Small intestine (tissue), 7 donors: ENCODE measurements around the gene ISG20L2. TPM values are rescaled to one million over a fixed set of nuclear protein-coding genes. Genes with fewer than 3 reads are reported as not detected.

Experiments used
- DNase-seq, 2 donors: peaks; one replicate each; pipeline versions ENCODE4 v3.0.0 to v3.0.0-alpha.2; 2013
- FAIRE-seq: peaks from 2 replicates; lab custom pipeline; 2012; peaks lifted over from hg19 to GRCh38; lab: Jason Lieb, UNC
- H3K27ac ChIP-seq, 3 donors: one replicate each; pipeline ENCODE4 v1.5.1; 2013; ENCODE audit warnings: low read length in 2 of 3, mild to moderate bottlenecking in 2 of 3, control low read depth in 1 of 3, inconsistent platforms in 1 of 3, low read depth in 1 of 3, moderate library complexity in 1 of 3
- H3K27me3 ChIP-seq, 3 donors: one replicate each; pipeline ENCODE4 v1.6.1; 2013; ENCODE audit warnings: low read length in 3 of 3, inconsistent platforms in 1 of 3; ENCODE audit not compliant: control insufficient read depth in 3 of 3, insufficient read depth in 3 of 3
- H3K36me3 ChIP-seq, 3 donors: one replicate each; pipeline ENCODE4 v1.6.1; 2013; ENCODE audit warnings: low read length in 3 of 3, inconsistent platforms in 1 of 3, low read depth in 1 of 3, mild to moderate bottlenecking in 1 of 3, moderate library complexity in 1 of 3; ENCODE audit not compliant: control insufficient read depth in 3 of 3, insufficient read depth in 2 of 3
- H3K4me1 ChIP-seq, 3 donors: one replicate each; pipeline ENCODE4 v1.6.1; 2013; ENCODE audit warnings: low read length in 2 of 3, inconsistent platforms in 1 of 3, low read depth in 1 of 3, mild to moderate bottlenecking in 1 of 3, moderate library complexity in 1 of 3; ENCODE audit not compliant: control insufficient read depth in 3 of 3, insufficient read depth in 2 of 3
- H3K4me3 ChIP-seq, 3 donors: one replicate each; pipeline ENCODE4 v1.5.1; 2013; ENCODE audit warnings: low read length in 3 of 3, control low read depth in 1 of 3, inconsistent platforms in 1 of 3, low read depth in 1 of 3, mild to moderate bottlenecking in 1 of 3, moderate library complexity in 1 of 3
- H3K9me3 ChIP-seq, 2 donors: one replicate each; pipeline ENCODE4 v1.6.1; 2013; ENCODE audit warnings: low read depth in 1 of 2, low read length in 1 of 2; ENCODE audit not compliant: control insufficient read depth in 2 of 2, insufficient read depth in 1 of 2
- WGBS, 3 donors: extraction: QIAGEN DNeasy Blood & Tissue Kit; methylation state at CpG; one replicate each; pipeline ENCODE4 v1.1.7; 2013; 5-methylcytosine and 5-hydroxymethylcytosine counted together
- polyA plus RNA-seq, 4 donors: library from polyadenylated mRNA; stranded (reverse) in 3 of 4; unstranded in 1 of 4; fragments of 200-250 nt in 3 of 4; fragments of 120-200 nt in 1 of 4; gene quantifications; one replicate each; pipeline versions ENCODE4 v1.2.1 to v1.2.3, GENCODE V29; 2013
- donor health status: healthy with polysubstance abuse.
- donor health status: control.
- donor health status: control.
- donor health status: Bipolar disorder and iron deficiency.
- donor health status: healthy.

The ISG20L2 gene
- polyA plus RNA-seq, 4 donors: 12.5 to 34.5 (median 14.9) TPM

- peaks cover 0 to 14% (median 0%) of the 10 kb centered on the region in 3 donors for H3K27me3 ChIP-seq
- FAIRE-seq (no peak), DNase-seq (peak in 1 of 2 donors; percentile 47)
- 21 to 48% (median 29%) methylated on average over 10 to 11 of the region's 11 CpGs for WGBS, 3 donors
- peaks cover 0 to 7% (median 0%) of the 10 kb centered on the region in 3 donors for H3K36me3 ChIP-seq
- peak overlapping the region in 1 of 3 donors; percentile 12 for H3K27ac ChIP-seq
- H3K9me3 ChIP-seq: no peaks in the 10 kb centered on the region
- peaks cover 5 to 34% (median 8%) of the 10 kb centered on the region in 3 donors for H3K4me1 ChIP-seq
- H3K4me3 ChIP-seq: no peak overlapping the region
These were observed 18.6 kb downstream of the ISG20L2 start for GRCh38 chr1:156709757-156710489.

DNA sequence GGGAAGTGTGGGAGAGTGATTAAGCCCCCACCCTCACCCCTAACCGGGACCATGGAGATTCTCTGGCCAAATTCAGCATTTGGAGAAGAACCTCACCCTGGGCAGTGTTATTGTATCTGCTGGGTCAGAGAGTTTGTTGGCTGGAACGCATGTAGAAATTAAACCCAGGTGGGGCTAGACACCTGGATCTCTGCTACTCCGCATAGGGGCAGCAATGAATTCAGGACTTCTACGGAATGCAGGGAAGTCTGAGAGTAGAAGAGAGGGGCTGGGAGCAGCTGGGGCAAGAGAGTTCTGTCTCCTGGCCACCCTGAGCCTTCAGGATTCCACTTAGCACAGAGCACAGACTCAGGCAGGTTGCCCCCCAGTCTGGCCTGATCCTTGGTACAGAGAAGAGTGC lies 19.5 kb downstream of the ISG20L2 start:
- Histone ChIP-seq H3K4me1 (peaks cover 8 to 42% (median 12%) of the 10 kb centered on the region in 3 donors), H3K27me3 (peaks cover 2 to 23% (median 3%) of the 10 kb centered on the region in 3 donors), H3K27ac (no peak overlapping the region), H3K9me3 (no peaks in the 10 kb centered on the region), H3K4me3 (no peak overlapping the region), H3K36me3 (peaks cover 0 to 7% (median 0%) of the 10 kb centered on the region in 3 donors)
- DNase-seq: no peak
- no peak for FAIRE-seq
- 30 to 66% (median 44%) methylated on average over 4 of the region's 4 CpGs for WGBS, 3 donors

- no peak overlapping the region for H3K4me3 ChIP-seq
- peaks cover 0 to 7% (median 0%) of the 10 kb centered on the region in 3 donors for H3K36me3 ChIP-seq
- peaks cover 2 to 31% (median 6%) of the 10 kb centered on the region in 3 donors for H3K27me3 ChIP-seq
- DNase-seq (peak in 1 of 2 donors; percentile 31), FAIRE-seq (no peak)
- WGBS, 3 donors: 44 to 60% (median 47%) methylated on average over 4 of the region's 4 CpGs
- H3K9me3 ChIP-seq: no peaks in the 10 kb centered on the region
- H3K27ac ChIP-seq: peak overlapping the region in 1 of 3 donors; percentile 56
- H3K4me1 ChIP-seq: peaks cover 8 to 42% (median 12%) of the 10 kb centered on the region in 3 donors
These were observed 20.3 kb downstream of the ISG20L2 start for GRCh38 chr1:156708218-156708661.

GRCh38 chr1:156707417-156708217 lies 20.9 kb downstream of the ISG20L2 start:
- FAIRE-seq (no peak), DNase-seq (no peak)
- Histone ChIP-seq H3K27ac (peak overlapping the region in 1 of 3 donors; percentile 56), H3K36me3 (peaks cover 0 to 7% (median 0%) of the 10 kb centered on the region in 3 donors), H3K27me3 (peaks cover 2 to 32% (median 6%) of the 10 kb centered on the region in 3 donors), H3K9me3 (no peaks in the 10 kb centered on the region), H3K4me1 (peaks cover 8 to 42% (median 12%) of the 10 kb centered on the region in 3 donors), H3K4me3 (no peak overlapping the region)
- WGBS, 3 donors: 55 to 75% (median 61%) methylated on average over 8 of the region's 8 CpGs

GRCh38 chr1:156706657-156707416 lies 21.7 kb downstream of the ISG20L2 start:
- FAIRE-seq (no peak), DNase-seq (peak in 1 of 2 donors; percentile 60)
- H3K27ac ChIP-seq: peak overlapping the region in 1 of 3 donors; percentile 56
- peaks cover 0 to 2% (median 0%) of the 10 kb centered on the region in 3 donors for H3K36me3 ChIP-seq
- WGBS, 3 donors: 7 to 14% (median 10%) methylated on average over 24 to 29 of the region's 29 CpGs
- peak overlapping the region in 2 of 3 donors; percentile 45 to 47 for H3K4me3 ChIP-seq
- H3K9me3 ChIP-seq: no peaks in the 10 kb centered on the region
- peaks cover 8 to 42% (median 12%) of the 10 kb centered on the region in 3 donors for H3K4me1 ChIP-seq
- H3K27me3 ChIP-seq: peaks cover 2 to 32% (median 6%) of the 10 kb centered on the region in 3 donors

DNA sequence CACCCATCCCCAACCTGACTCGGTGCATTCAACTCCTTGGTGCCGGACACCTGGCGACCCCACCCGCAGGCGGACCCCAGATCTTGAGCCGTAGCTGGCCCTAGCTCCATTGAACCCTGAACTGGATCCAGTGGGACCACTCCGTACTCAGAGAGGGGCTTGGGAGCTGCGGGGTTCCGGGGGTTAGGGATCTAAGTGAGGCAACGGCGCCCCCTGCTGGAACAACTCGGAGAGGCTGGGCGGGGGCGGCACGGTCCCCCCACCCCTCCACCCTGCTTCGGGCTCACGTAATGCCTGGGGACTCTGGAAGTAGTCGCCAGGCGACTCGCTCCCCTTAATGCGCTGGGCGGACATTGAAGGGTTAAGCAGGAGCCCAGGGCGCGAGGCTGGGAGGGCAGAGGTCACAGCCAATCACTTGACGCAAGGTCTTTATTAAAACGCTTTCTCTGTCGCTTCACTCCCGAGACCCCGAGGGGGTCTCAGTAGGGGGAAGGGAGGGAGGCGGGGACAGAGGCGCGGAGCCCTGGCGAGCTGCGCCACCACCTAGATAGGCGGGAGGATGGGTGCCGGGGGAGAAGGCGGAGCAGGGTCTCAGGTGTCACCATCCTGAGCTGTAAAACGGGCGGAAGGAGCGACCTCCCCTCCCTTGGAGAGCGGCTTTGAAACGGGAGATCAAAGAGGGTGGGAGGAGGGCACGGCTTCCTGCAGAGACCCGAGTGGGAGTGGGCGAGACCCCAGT lies 22.5 kb downstream of the ISG20L2 start:
- H3K4me1 ChIP-seq: peaks cover 8 to 42% (median 12%) of the 10 kb centered on the region in 3 donors
- FAIRE-seq (no peak), DNase-seq (peak in 1 of 2 donors; percentile 81)
- H3K27me3 ChIP-seq: peaks cover 2 to 32% (median 6%) of the 10 kb centered on the region in 3 donors
- H3K27ac ChIP-seq: peak overlapping the region in 2 of 3 donors; percentile 17 to 56
- no peaks in the 10 kb centered on the region for H3K9me3 ChIP-seq
- peak overlapping the region; percentile 20 to 47 (median 45) for H3K4me3 ChIP-seq
- H3K36me3 ChIP-seq: peaks cover 0 to 5% (median 0%) of the 10 kb centered on the region in 3 donors
- WGBS, 3 donors: 0 to 1% (median 0%) methylated on average over 39 to 45 of the region's 45 CpGs

DNA sequence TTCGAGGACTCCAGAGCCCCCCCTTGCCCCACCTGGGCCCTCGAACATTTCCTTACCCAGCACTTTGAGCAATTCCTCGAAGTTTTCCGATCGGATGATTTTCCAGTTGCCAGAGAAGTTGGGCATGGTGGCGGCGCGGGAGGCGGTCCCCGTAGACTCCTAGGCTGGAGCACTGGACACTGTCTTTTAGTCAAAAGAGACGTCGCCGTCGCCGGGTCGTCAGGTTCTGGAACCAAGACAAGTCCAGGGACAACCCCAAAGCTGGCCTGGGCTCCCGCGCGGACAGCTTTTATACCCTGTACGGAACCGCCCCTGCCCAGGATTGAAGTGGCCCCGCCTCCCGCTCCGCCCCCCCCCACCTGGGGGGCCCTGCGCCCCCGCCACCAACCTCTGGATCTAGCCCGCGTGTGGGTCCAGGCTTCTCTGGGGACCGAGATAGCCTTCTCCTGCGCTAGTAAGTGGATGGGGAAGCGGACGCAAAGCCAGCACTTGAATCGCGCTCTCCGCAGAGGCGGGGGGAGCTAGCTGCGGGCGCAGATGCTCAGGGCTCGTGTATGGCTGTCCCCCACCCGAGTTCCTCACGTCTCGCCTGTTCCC lies 23.1 kb downstream of the ISG20L2 start, which contains the start of gene CRABP2:
Gene CRABP2 (minus strand): TSS at position 263 of the 597 bp plus-strand sequence. CDS start 137 bp downstream, at position 126.
- H3K27me3 ChIP-seq: peaks cover 2 to 32% (median 6%) of the 10 kb centered on the region in 3 donors
- peak within 1 kb of the TSS; percentile 20 to 47 (median 45) for H3K4me3 ChIP-seq
- WGBS, 3 donors: 0 to 2% (median 1%) methylated on average over 37 to 42 of the region's 42 CpGs
- peaks cover 8 to 42% (median 12%) of the 10 kb centered on the region in 3 donors for H3K4me1 ChIP-seq
- peaks cover 0 to 9% (median 0%) of the 10 kb centered on the region in 3 donors for H3K36me3 ChIP-seq
- no peaks in the 10 kb centered on the region for H3K9me3 ChIP-seq
- H3K27ac ChIP-seq: peak within 1 kb of the TSS in 2 of 3 donors; percentile 17 to 56
- FAIRE-seq (no peak), DNase-seq (peak in 1 of 2 donors; percentile 59)
